Epithelial cell of umbilical artery (primary cell): ENCODE results near the gene IGSF5. TPM values are rescaled to one million over a fixed set of nuclear protein-coding genes. Genes with fewer than 3 reads are reported as not detected.

Experiments
- total RNA-seq: library from RNA; depleted of rRNA; stranded (reverse); fragments of >200 nt; gene quantifications from 2 replicates; pipeline ENCODE4 v1.2.3, GENCODE V29; 2014

Gene IGSF5
- not detected in 2 replicates for total RNA-seq

GRCh38 chr21:39744883-39745282 lies at the start of gene IGSF5:
Gene IGSF5, plus strand, starts transcription at chr21:39745183. Its CDS starts 327 bp downstream, at chr21:39745510.

Other genes starting within 250 kb of the IGSF5 start
- under 0.01 TPM in 1 of 2 replicates, not detected in the other for gene B3GALT5, start 132.2 kb upstream of the IGSF5 start, total RNA-seq
- gene PCP4, start 122.3 kb downstream of the IGSF5 start, total RNA-seq, result not detected in 2 replicates